Panc1 (cell line): ENCODE measurements around the gene DGCR2. TPM values are rescaled to one million over a fixed set of nuclear protein-coding genes. Genes with fewer than 3 reads are reported as not detected.

Experiments used
- ATAC-seq: fragments of 200-7000 bp; cut with Tn5 transposase; 2 replicates; pipeline ENCODE4 v1.9.1; 2020; ENCODE audit warnings: mild to moderate bottlenecking, moderate library complexity
- BruUV-seq: library from RNA; stranded (reverse); fragments of 400-500 nt; replicated peaks from 2 replicates; lab custom pipeline; 2021; lab: Mats Ljungman, UMichigan
- CTCF ChIA-PET: fragments of 300-600 bp; sonication (Branson Sonifier 250); formaldehyde crosslinking; loops from one replicate; lab custom pipeline; 2022; ENCODE audit warnings: antibody characterized with exemption; lab: Charles Lee
- POLR2A ChIA-PET: fragments of 300-600 bp; sonication (Branson Sonifier 250); formaldehyde crosslinking; loops from one replicate; lab custom pipeline; 2022; ENCODE audit warnings: antibody characterized with exemption; lab: Charles Lee
- DNase-seq: peaks from one replicate; pipeline ENCODE4 v3.0.0-alpha.2; 2010; ENCODE audit warnings: low read depth, low spot score
- H3K27ac ChIP-seq: 2 replicates; pipeline ENCODE4 v1.5.1; 2011; ENCODE audit warnings: mild to moderate bottlenecking, low read length, inconsistent platforms
- H3K27me3 ChIP-seq: fragments of 200-500 bp; sonication (Bioruptor generic); 2 replicates; pipeline ENCODE4 v1.6.0; 2014; ENCODE audit warnings: low read length, inconsistent platforms; ENCODE audit not compliant: control insufficient read depth, insufficient read depth
- H3K36me3 ChIP-seq: fragments of 200-500 bp; sonication (Bioruptor generic); 2 replicates; pipeline ENCODE4 v1.5.1; 2014; ENCODE audit warnings: inconsistent platforms, mild to moderate bottlenecking, low read length, moderate library complexity; ENCODE audit not compliant: control insufficient read depth, insufficient read depth
- H3K4me1 ChIP-seq: 2 replicates; pipeline ENCODE4 v1.5.1; 2011; ENCODE audit warnings: inconsistent platforms, mild to moderate bottlenecking, low read length, moderate library complexity; ENCODE audit not compliant: control insufficient read depth, insufficient read depth
- H3K4me3 ChIP-seq, 2 experiments: 2 replicates each; pipeline ENCODE4 v1.5.1; 2011 to 2012; ENCODE audit warnings: low read depth in 2 of 2, low read length in 2 of 2, mild to moderate bottlenecking in 2 of 2, inconsistent platforms in 1 of 2, moderate library complexity in 1 of 2
- H3K9me3 ChIP-seq: fragments of 200-500 bp; sonication (Bioruptor generic); 2 replicates; pipeline ENCODE4 v1.5.1; 2014; ENCODE audit warnings: low read depth, mild to moderate bottlenecking, inconsistent platforms, low read length, moderate library complexity; ENCODE audit not compliant: control insufficient read depth, insufficient read depth
- CTCF ChIP-seq: fragments of 450-650 bp; IDR thresholded peaks from 2 replicates; pipeline ENCODE4 v1.5.1; 2017; ENCODE audit warnings: mild to moderate bottlenecking
- POLR2AphosphoS5 ChIP-seq: IDR thresholded peaks from 2 replicates; pipeline ENCODE4 v1.6.1; 2012; ENCODE audit warnings: mild to moderate bottlenecking, low read depth, low read length, moderate library complexity
- REST ChIP-seq, 2 experiments: IDR thresholded peaks; 2 replicates each; pipeline ENCODE4 v1.6.1; 2011 to 2012; ENCODE audit warnings: low read depth in 2 of 2, control low read depth in 1 of 2, low read length in 1 of 2, mild to moderate bottlenecking in 1 of 2, moderate library complexity in 1 of 2; ENCODE audit not compliant: insufficient read depth in 1 of 2
- SIN3A ChIP-seq: IDR thresholded peaks from 2 replicates; pipeline ENCODE4 v1.6.1; 2012; ENCODE audit warnings: low read depth, mild to moderate bottlenecking, low read length, moderate library complexity, borderline replicate concordance; ENCODE audit not compliant: insufficient read depth
- TCF7L2 ChIP-seq: IDR thresholded peaks from 2 replicates; pipeline ENCODE4 v1.6.1; 2011; ENCODE audit warnings: mild to moderate bottlenecking, low read depth, low read length, inconsistent platforms
- in situ Hi-C: cut with HindIII; loops from 2 replicates; pipeline ENCODE4 v1.10.0; 2016; ENCODE audit warnings: low sequenced_read_pairs, low pct_unique_long_range_greater_than_20kb
- intact Hi-C: fragments of 100-400 bp; cut with micrococcal nuclease; formaldehyde crosslinking; loops from one replicate; pipeline ENCODE4 v1.10.0; 2022; ENCODE audit not compliant: unreplicated experiment
- total RNA-seq: library from RNA; stranded (reverse); gene quantifications from one replicate; pipeline ENCODE4 v1.2.1, GENCODE V29; 2021; ENCODE audit not compliant: unreplicated experiment

Gene DGCR2
- total RNA-seq, 1 experiment from 2014 or later = 35.1 TPM

DNA sequence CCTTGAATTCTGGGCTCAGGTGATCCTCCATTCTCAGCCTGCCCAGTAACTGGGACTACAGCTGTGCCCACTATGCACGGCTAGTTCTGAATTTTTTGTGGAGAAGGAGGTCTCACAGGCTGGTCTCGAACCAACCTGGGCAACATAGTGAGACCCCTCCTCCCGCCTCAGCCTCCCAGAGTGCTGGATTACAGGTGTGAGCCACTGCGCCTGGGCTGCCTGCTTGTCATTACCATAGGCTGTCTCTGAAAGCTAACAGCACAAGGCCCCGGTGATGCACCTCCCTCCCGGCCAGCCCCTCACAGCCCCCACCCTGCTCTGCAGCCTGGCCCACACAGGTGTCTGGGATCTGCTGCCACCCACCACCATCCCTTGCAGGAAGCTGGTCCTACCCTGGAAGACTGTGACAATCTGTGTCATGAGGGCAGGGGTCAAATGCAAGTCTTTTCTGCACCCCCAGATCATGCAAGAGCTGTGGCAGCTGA, 82.4 kb downstream of the DGCR2 start:
- no peaks in the 10 kb centered on the region for H3K9me3 ChIP-seq
- H3K27me3 ChIP-seq = no peaks in the 10 kb centered on the region
- no peak for DNase-seq
- no TSS peak for BruUV-seq
- no peak overlapping the region for H3K27ac ChIP-seq
- ATAC-seq = no peak
- POLR2A ChIA-PET = no interaction called here
- H3K4me3 ChIP-seq = no peak overlapping the region
- no peaks in the 10 kb centered on the region for H3K36me3 ChIP-seq
- TF ChIP-seq SIN3A = no peak
- TF ChIP-seq REST (IDR thresholded peaks at IDR 0.05; ENCODE audit: insufficient read depth in 1 of 2, low read depth in 2 of 2, low read length in 1 of 2) = no peak
- TF ChIP-seq POLR2AphosphoS5 = no peak
- TF ChIP-seq TCF7L2 = no peak
- no peak for TF ChIP-seq CTCF
- CTCF ChIA-PET = interaction anchor here (0.6 kb wide), 1 partner anchor 88 kb away, joined by 5 read pairs; no protein-coding TSS in a partner anchor
- no peaks in the 10 kb centered on the region for H3K4me1 ChIP-seq
- intact Hi-C loops = no loop called here
- in situ Hi-C loops = no loop called here

DNA sequence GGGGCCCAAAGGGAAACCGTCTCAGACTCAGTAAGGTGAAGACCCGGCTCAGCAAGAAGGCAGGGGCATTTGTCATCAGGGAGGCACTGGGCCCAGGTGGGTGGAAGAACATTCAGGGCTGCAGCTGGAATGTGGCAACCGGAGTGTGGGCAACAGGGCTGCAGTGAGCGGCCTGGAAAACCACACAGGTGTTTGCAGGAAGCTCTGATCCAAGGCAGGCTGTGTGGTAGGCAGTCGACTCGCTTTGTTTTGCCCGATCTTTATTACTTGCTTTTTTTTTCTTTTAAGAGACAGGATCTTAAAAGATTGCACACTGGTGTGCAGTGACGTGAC, 82.8 kb downstream of the DGCR2 start:
- BruUV-seq = no TSS peak
- H3K36me3 ChIP-seq = no peaks in the 10 kb centered on the region
- in situ Hi-C loops = no loop called here
- no peak overlapping the region for H3K4me3 ChIP-seq
- ChIA-PET CTCF (interaction anchor here (0.6 kb wide), 1 partner anchor 89 kb away, joined by 5 read pairs; no protein-coding TSS in a partner anchor), POLR2A (no interaction called here)
- TF ChIP-seq POLR2AphosphoS5 (no peak), SIN3A (no peak), REST (IDR thresholded peaks at IDR 0.05; ENCODE audit: insufficient read depth in 1 of 2, low read depth in 2 of 2, low read length in 1 of 2) (no peak), TCF7L2 (no peak), CTCF (no peak)
- H3K27ac ChIP-seq = no peak overlapping the region
- no peaks in the 10 kb centered on the region for H3K4me1 ChIP-seq
- DNase-seq (no peak), ATAC-seq (no peak)
- H3K27me3 ChIP-seq = no peaks in the 10 kb centered on the region
- H3K9me3 ChIP-seq = no peaks in the 10 kb centered on the region
- intact Hi-C loops = no loop called here
